GM19238 (cell line): ENCODE measurements around the gene MERTK.
"Not testable (repeated sequence)": the region's sequence is repeated elsewhere in the genome, so short reads cannot be mapped to it uniquely, and the experiment has no call there.

Experiments
- DNase-seq: peaks from one replicate; pipeline ENCODE4 v3.0.0; 2011; ENCODE audit warnings: low spot score; ENCODE audit not compliant: insufficient read length

MERTK gene

GRCh38 chr2:111897924-111898702 lies at the start of gene MERTK:
Gene MERTK (plus strand): TSS chr2:111898607. CDS start chr2:111898736, 129 bp downstream.
- peak; percentile 59 for DNase-seq

DNA sequence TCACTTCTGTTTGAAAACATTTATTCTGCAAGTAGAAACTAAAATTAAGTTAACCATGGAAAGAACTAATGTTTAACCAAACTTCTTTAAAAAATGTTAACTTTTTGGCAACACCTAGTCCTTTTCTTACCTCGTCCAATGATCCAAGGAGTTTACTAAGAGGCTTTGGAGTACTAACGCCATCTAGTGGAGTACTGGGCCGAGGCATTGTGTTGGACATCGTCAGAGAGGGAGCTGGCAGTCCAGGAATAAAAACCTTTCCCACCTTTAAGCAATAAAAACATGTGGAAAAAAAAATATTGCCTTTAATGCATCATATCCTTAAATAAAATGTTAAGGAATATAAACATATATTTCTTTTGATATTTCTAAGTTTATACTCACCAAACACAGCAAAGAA lies 47.8 kb upstream of the MERTK start:
- not testable (repeated sequence) for DNase-seq

- DNase-seq, result not testable (repeated sequence)
Observed at GRCh38 chr2:111852544-111852943, 45.9 kb upstream of the MERTK start.

GRCh38 chr2:111860005-111860404 lies 38.4 kb upstream of the MERTK start:
- not testable (repeated sequence) for DNase-seq

DNA sequence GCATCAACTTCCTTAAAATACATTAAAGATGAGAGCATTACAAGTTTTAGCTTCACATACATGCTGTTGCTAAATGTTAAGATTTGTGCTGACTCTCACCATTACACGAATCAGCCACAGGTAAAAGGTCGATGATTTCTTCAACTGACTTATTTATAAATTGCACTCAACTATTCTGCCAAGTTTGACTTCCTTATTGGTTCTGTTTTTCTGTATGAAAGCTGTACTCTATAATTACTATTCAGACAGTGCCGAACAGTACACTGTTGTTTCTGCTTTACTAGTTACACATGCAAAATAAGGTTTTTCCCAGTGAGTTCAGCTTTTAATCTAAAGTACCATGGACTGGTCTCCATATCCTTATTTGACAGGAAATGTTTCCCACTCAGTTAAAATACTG lies 33.3 kb upstream of the MERTK start:
- DNase-seq, result not testable (repeated sequence)

GRCh38 chr2:111872806-111873205 lies 25.6 kb upstream of the MERTK start:
- not testable (repeated sequence) for DNase-seq

- peak; percentile 66 for DNase-seq
Observed at GRCh38 chr2:111883661-111884591, 14.5 kb upstream of the MERTK start, which contains the start of gene ANAPC1. Gene ANAPC1 (minus strand): TSS chr2:111884193. CDS start chr2:111880825, 3,368 bp downstream.

GRCh38 chr2:111884592-111884964 lies 13.8 kb upstream of the MERTK start:
- no peak for DNase-seq

DNA sequence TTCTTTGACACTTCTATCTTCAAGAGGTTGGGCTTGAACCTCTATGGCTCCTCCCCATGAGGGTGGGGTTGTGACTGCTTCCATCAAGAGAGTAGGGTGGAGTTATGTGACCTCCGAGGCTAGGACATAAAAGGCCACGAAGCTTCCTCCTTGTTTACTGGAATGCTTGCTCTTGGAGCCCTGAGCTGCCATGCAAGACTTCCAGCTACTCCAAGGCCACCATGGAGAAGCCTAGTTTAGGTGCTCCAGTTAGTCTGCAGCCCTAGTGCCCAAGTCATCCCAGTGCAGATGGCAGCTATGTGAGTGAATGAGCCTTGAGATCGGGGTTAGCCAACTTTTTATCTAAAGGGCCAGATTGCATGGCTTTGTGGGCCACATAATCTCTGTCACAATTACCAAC lies 2.4 kb upstream of the MERTK start:
- no peak for DNase-seq

DNA sequence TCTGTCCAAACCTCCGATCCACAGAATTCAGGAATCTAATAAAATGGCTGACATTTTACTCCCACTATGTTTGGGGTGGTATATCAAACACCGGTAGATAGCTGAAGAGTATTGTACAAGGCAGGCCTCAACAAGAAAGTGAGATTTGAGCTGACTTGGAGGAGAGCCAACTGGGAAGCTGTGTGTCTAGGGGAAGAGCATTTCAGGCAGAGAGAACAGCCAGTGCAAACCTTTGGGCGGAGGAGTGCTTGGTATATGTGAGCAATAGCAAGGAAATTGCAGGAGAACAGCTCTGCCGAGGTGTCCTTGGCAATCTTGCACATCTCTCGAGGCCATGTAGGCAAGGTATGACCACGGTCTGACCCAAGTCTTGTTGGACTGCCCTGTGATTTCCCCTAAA lies 1.8 kb upstream of the MERTK start:
- DNase-seq, result no peak

GRCh38 chr2:111897630-111897923 lies 830 bp upstream of the MERTK start:
- no peak for DNase-seq

DNA sequence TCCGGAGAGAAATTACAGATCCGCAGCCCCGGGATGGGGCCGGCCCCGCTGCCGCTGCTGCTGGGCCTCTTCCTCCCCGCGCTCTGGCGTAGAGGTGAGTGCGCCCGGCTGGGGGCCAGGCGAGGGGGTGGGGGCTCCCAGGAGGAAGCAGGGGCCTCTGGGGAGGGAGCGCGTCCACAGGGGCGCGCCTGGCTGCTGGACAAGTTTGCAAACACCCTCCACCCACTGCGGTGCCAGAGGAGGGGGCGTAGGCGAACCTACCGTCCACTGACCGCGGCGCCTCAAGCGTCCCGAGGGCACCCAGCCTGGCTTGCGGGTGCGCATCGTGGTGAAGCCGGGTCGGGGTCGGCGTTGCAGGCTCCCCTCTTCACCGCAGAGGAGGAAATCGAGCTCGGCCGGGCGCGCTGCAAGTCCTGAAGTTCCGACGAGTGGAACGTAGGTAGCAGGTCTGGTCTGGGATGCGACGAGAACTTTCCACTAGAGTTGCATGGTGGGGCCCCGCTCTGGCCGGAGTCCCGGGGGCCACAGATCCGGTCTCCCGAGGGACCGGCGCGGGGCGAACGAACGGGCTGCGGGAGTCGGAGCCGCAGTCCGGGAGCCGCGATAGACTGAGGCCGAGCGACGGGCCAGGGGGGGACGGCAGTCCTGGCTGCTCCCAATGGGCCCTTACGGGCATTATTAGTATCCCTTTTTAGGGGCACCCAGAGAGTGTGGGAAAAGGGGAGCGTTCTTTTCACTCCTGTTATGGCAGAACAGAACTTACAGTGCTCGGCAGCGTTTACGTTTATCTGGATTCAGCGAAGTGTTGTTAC lies 502 bp downstream of the MERTK start:
- no peak for DNase-seq

DNA sequence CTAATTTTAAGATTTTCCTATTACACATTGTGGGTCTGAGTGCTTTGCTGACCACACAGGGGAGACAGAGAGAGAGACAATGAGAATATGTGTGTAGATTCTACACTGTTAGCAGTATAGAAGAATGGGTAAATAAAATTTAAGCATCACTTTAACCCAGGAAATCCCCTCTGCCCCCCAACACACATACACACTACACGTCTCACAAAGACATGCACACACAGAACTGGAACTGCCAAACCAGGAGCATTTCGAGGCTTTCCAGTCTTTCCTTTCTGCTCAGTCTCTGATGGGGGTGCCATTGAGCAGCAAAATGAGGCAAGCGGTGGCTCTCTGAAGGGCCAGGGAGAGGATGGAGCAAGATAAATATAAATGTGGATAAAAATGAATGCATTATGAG lies 2.5 kb downstream of the MERTK start:
- no peak for DNase-seq

DNA sequence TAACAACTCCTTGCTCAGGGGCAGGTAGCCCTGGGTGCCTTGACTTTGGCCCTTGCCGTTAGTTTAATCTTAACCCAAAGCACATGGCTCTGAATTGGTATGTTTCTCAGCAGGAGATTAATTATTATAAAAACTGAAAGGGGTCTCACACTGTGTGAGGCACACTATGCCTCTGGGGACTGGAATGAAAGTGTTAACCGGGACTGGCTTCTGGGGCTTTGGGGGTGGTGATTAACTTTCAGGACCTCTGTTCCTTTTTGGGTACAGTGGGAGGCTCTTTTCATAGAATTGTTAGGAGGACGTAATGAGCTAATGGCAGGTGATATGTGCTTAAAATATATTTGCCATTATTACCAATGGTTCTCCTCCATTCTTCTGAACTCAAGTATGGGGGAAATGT lies 5.1 kb downstream of the MERTK start:
- no peak for DNase-seq

DNA sequence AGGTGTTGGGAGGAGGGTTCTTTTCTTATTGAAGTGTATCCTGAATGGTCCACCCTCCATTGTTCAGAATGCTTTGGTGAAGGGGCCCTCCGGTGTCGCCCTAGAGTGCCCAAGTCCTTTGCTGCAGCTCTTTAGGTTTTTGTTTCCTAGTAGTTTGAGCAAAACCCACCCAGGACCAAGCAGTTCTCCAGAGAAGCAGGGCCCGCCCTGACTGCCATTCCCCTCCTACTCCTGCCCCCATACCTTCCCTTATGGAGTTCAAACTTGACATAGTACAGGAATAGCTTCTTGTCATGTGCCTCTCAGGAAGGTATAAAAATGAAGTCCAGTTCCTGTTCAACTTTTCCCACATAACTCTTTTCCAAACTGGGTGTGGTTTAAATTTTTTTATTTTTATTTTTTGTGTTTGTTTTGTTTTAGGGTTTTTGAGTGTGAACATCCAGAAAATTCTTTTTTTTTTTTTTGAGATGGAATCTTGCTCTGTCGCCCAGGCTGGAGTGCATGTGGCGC lies 5.6 kb downstream of the MERTK start:
- DNase-seq, result no peak

DNA sequence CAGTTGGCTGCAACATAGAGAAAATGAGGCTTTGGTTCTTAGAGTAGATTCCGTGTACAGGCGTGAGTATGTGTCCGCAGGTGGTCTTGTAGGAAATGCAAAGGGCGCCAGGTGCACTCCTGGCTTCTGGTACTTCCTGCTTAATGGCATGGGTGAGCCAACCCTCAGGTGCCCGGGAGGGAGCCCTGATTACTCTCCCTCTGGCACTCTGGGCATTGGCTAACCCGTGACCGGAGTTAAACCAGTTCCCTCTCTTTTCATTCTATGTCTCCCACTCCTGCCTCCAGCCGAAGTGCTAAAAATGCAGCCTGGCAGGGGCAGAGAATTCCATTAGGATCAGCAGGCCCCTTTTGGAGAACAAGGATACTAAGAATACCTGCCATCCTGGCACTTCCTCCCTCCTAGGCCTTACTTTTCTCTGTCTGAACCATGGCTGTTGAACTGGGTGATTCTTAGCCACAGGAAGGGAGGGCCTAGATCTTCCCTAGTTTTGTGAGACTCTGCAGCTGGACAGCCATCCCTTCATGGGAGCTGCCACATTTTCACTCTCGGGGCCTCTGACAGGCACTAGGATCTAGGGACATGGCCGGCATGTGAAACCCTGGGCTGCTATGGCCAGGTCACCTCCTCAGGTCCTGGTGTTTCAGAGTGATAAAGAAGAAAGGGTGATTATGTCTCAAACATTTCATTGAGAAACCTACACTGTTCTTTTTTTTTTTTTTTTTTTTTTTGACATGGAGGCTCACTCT lies 6.5 kb downstream of the MERTK start:
- DNase-seq, result no peak

DNA sequence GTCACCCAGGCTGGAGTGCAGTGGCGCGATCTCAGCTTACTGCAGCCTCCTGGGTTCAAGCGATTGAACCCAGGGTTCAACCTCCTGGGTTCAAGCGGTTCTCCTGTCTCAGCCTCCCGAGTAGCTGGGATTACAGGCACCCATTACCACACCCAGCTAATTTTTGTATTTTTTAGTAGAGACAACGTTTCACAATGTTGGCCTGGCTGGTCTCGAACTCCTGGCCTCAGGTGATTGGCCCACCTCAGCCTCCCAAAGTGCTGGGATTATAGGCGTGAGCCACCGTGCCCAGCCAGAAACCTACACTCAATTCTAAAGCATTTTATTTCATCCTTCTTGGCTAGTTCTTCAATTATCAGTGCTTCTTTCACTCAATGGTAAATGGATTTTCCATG lies 7.1 kb downstream of the MERTK start:
- not testable (repeated sequence) for DNase-seq

- DNase-seq, result no peak
Observed at GRCh38 chr2:111905990-111906735, 7.8 kb downstream of the MERTK start.

- DNase-seq, result no peak
Observed at GRCh38 chr2:111908578-111908977, 10.2 kb downstream of the MERTK start.

GRCh38 chr2:111909079-111909478 lies 10.7 kb downstream of the MERTK start:
- no peak for DNase-seq
